HepG2 (cell line): ENCODE data around the gene MBD2. TPM values are rescaled to one million over a fixed set of nuclear protein-coding genes. Genes with fewer than 3 reads are reported as not detected.

Experiments
- ATM ChIP-seq: fragments of 450-650 bp; IDR thresholded peaks from 2 replicates; pipeline ENCODE4 v1.7.1; 2017; ENCODE audit warnings: mild to moderate bottlenecking, borderline replicate concordance
- CHD4 ChIP-seq: fragments of 200-600 bp; sonication (generic); IDR thresholded peaks from 2 replicates; pipeline ENCODE4 v1.7.0; 2017; ENCODE audit warnings: mild to moderate bottlenecking, low read length, borderline replicate concordance
- CREM ChIP-seq, 2 experiments: sonication (generic) in 1 of 2; formaldehyde crosslinking in 1 of 2; IDR thresholded peaks; 2 replicates each; pipeline versions ENCODE4 v1.4.0 to v1.6.1; 2016 to 2020; ENCODE audit warnings: antibody characterized with exemption in 1 of 2, mild to moderate bottlenecking in 1 of 2, missing genetic modification reagents in 1 of 2
- FOXJ3 ChIP-seq: sonication (generic); formaldehyde crosslinking; IDR thresholded peaks from 2 replicates; pipeline ENCODE4 v1.4.0; 2020; ENCODE audit warnings: missing genetic modification reagents, mild to moderate bottlenecking, borderline replicate concordance
- HMG20A ChIP-seq: IDR thresholded peaks from 2 replicates; pipeline ENCODE4 v1.6.1; 2016; ENCODE audit warnings: borderline replicate concordance
- ISX ChIP-seq: sonication (generic); formaldehyde crosslinking; conservative IDR thresholded peaks from 2 replicates; pipeline ENCODE4 v1.5.0; 2020; ENCODE audit warnings: missing genetic modification reagents
- JARID2 ChIP-seq: sonication (generic); formaldehyde crosslinking; IDR thresholded peaks from 2 replicates; pipeline ENCODE4 v1.8.1; 2023; ENCODE audit warnings: missing genetic modification reagents, inconsistent platforms; ENCODE audit not compliant: insufficient replicate concordance
- KDM1A ChIP-seq: IDR thresholded peaks from 2 replicates; pipeline ENCODE4 v1.6.1; 2016; ENCODE audit warnings: missing compliant biosample characterization
- KDM6A ChIP-seq: IDR thresholded peaks from 2 replicates; pipeline ENCODE4 v1.6.1; 2016; ENCODE audit warnings: low read depth
- NCOA5 ChIP-seq: sonication (generic); formaldehyde crosslinking; IDR thresholded peaks from 2 replicates; pipeline ENCODE4 v1.4.0; 2020; ENCODE audit warnings: missing genetic modification reagents
- NFE2L2 ChIP-seq: fragments of 150-350 bp; IDR thresholded peaks from 2 replicates; pipeline ENCODE4 v1.6.1; 2014; ENCODE audit warnings: low read length
- PBX2 ChIP-seq: IDR thresholded peaks from 2 replicates; pipeline ENCODE4 v1.6.1; 2016; ENCODE audit warnings: control low read depth
- POLR2G ChIP-seq: fragments of 200-400 bp; formaldehyde crosslinking; IDR thresholded peaks from 2 replicates; pipeline ENCODE4 v1.6.1; 2018; ENCODE audit warnings: mild to moderate bottlenecking, low read depth, low read length, moderate library complexity
- PRPF4 ChIP-seq: fragments of 200-400 bp; formaldehyde crosslinking; IDR thresholded peaks from 2 replicates; pipeline ENCODE4 v1.6.1; 2016; ENCODE audit warnings: low read length, low read depth; ENCODE audit not compliant: poor library complexity, severe bottlenecking
- RAD21 ChIP-seq: fragments of 450-650 bp; formaldehyde crosslinking; IDR thresholded peaks from 2 replicates; pipeline ENCODE4 v1.5.0; 2020; ENCODE audit warnings: mild to moderate bottlenecking
- SP1 ChIP-seq, 2 experiments: fragments of 450-650 bp in 1 of 2; sonication (generic) in 1 of 2; formaldehyde crosslinking in 1 of 2; IDR thresholded peaks; 2 replicates each; pipeline versions ENCODE4 v1.4.0 to v1.6.1; 2016 to 2020; ENCODE audit warnings: missing genetic modification reagents in 1 of 2
- SPEN ChIP-seq: sonication (generic); formaldehyde crosslinking; IDR thresholded peaks from 2 replicates; pipeline ENCODE4 v1.5.1; 2020; ENCODE audit warnings: low read depth, mild to moderate bottlenecking, missing genetic modification reagents
- TEAD2 ChIP-seq: sonication (generic); formaldehyde crosslinking; IDR thresholded peaks from 2 replicates; pipeline ENCODE4 v1.9.0; 2021; ENCODE audit warnings: missing genetic modification reagents
- TFE3 ChIP-seq: IDR thresholded peaks from 2 replicates; pipeline ENCODE4 v1.6.1; 2016
- TGIF2 ChIP-seq: IDR thresholded peaks from 2 replicates; pipeline ENCODE4 v1.6.1; 2016; ENCODE audit warnings: control low read depth, missing compliant biosample characterization
- THAP8 ChIP-seq: sonication (generic); formaldehyde crosslinking; IDR thresholded peaks from 2 replicates; pipeline ENCODE4 v1.5.1; 2020; ENCODE audit warnings: missing genetic modification reagents, mild to moderate bottlenecking, borderline replicate concordance
- TMF1 ChIP-seq: sonication (generic); formaldehyde crosslinking; IDR thresholded peaks from 2 replicates; pipeline ENCODE4 v1.8.1; 2022; ENCODE audit warnings: low read depth, missing genetic modification reagents
- ZNF431 ChIP-seq: sonication (generic); formaldehyde crosslinking; IDR thresholded peaks from 2 replicates; pipeline ENCODE4 v1.9.0; 2022; ENCODE audit warnings: missing genetic modification reagents, low read depth, mild to moderate bottlenecking, borderline replicate concordance
- ZNF468 ChIP-seq: sonication (generic); formaldehyde crosslinking; IDR thresholded peaks from 2 replicates; pipeline ENCODE4 v1.8.0; 2022; ENCODE audit warnings: mild to moderate bottlenecking, moderate library complexity, missing genetic modification reagents
- ZNF549 ChIP-seq: sonication (generic); formaldehyde crosslinking; IDR thresholded peaks from 2 replicates; pipeline ENCODE4 v1.5.0; 2020; ENCODE audit warnings: missing genetic modification reagents
- ZNF552 ChIP-seq: sonication (generic); formaldehyde crosslinking; IDR thresholded peaks from 2 replicates; pipeline ENCODE4 v1.9.0; 2022; ENCODE audit warnings: missing genetic modification reagents, mild to moderate bottlenecking, borderline replicate concordance
- ZNF713 ChIP-seq: sonication (generic); formaldehyde crosslinking; IDR thresholded peaks from 2 replicates; pipeline ENCODE4 v1.4.0; 2020; ENCODE audit warnings: mild to moderate bottlenecking, missing genetic modification reagents
- ZNF773 ChIP-seq: sonication (generic); formaldehyde crosslinking; IDR thresholded peaks from 2 replicates; pipeline ENCODE4 v1.4.0; 2020; ENCODE audit warnings: missing genetic modification reagents, borderline replicate concordance
- ZNF878 ChIP-seq: sonication (generic); formaldehyde crosslinking; IDR thresholded peaks from 2 replicates; pipeline ENCODE4 v1.8.1; 2023; ENCODE audit warnings: mild to moderate bottlenecking, missing genetic modification reagents, moderate library complexity
- ZNF883 ChIP-seq: sonication (generic); formaldehyde crosslinking; IDR thresholded peaks from 2 replicates; pipeline ENCODE4 v1.5.1; 2020; ENCODE audit warnings: mild to moderate bottlenecking, missing genetic modification reagents; ENCODE audit errors: not compliant biosample characterization
- polyA plus RNA-seq, 8 experiments: library from polyadenylated mRNA; depleted of rRNA in 3 of 8; stranded (reverse) in 7 of 8; unstranded in 1 of 8; fragments of >200 nt; fragmentation: Illumina TruSeq in 4 of 8; extraction: Trizol in 4 of 8; gene quantifications; 2 replicates each; pipeline versions ENCODE4 v1.2.1 to v1.2.3, GENCODE V29; 2011 to 2016; ENCODE audit warnings: low read depth in 4 of 8, missing spikeins in 1 of 8, mixed read lengths in 1 of 8; ENCODE audit not compliant: insufficient read depth in 1 of 8
- total RNA-seq, 5 experiments: library from RNA; depleted of rRNA; stranded (reverse); fragments of >200 nt; fragmentation: Illumina TruSeq; extraction: Trizol; gene quantifications; 2 replicates each; pipeline ENCODE4 v1.2.3, GENCODE V29; 2016; ENCODE audit warnings: low read depth in 1 of 5

Gene MBD2
- total and polyA plus RNA-seq, 2 of the 13 experiments (the other 11 are each of a cell fraction or from before 2014, with no cell fraction given): 19.1 to 38.5 TPM

GRCh38 chr18:54224379-54225014 lies at the start of gene MBD2 (continued):
- TF ChIP-seq TMF1 (CRISPR knock-in tag) (no peak), JARID2 (no peak), NFE2L2 (no peak), PRPF4 (no peak), KDM1A (no peak), ZNF713 (CRISPR knock-in tag) (no peak), ZNF883 (peak; percentile 25), SP1 (IDR thresholded peaks at IDR 0.05) (no peak), SP1 (CRISPR knock-in tag; IDR thresholded peaks at IDR 0.05) (peak; percentile 84; the same call in 1 of the 2 replicates), HMG20A (CRISPR knock-in tag) (no peak), ZNF431 (no peak; the same call in 1 of the 2 replicates), RAD21 (CRISPR knock-in tag) (no peak), ZNF552 (CRISPR knock-in tag) (no peak), ZNF773 (no peak), TGIF2 (CRISPR knock-in tag) (no peak), SPEN (CRISPR knock-in tag) (peak; percentile 71), ZNF468 (no peak), ZNF878 (CRISPR knock-in tag) (no peak), TEAD2 (CRISPR knock-in tag) (no peak), PBX2 (CRISPR knock-in tag) (no peak), POLR2G (peak; percentile 72), NCOA5 (CRISPR knock-in tag) (no peak), FOXJ3 (CRISPR knock-in tag) (peak; percentile 18; the same call in 1 of the 2 replicates), CHD4 (no peak), ZNF549 (no peak), KDM6A (CRISPR knock-in tag) (no peak), ISX (no peak), TFE3 (no peak), THAP8 (CRISPR knock-in tag) (no peak), ATM (no peak), CREM (IDR thresholded peaks at IDR 0.05) (no peak), CREM (CRISPR knock-in tag; IDR thresholded peaks at IDR 0.05) (no peak)
